NCI-H82 (cell line): ENCODE results near the gene MDFIC.

Experiments
- DNase-seq: peaks from one replicate; lab custom pipeline; 2025; lab: John Stamatoyannopoulos, UW

MDFIC gene

GRCh38 chr7:114928060-114928459 is 6.2 kb downstream of the MDFIC start:
- DNase-seq, result no peak

GRCh38 chr7:114929570-114929969 is 7.7 kb downstream of the MDFIC start:
- DNase-seq, result no peak

- no peak for DNase-seq
These were observed 8.3 kb downstream of the MDFIC start for GRCh38 chr7:114930107-114930661.

GRCh38 chr7:114930829-114931655 is 9.1 kb downstream of the MDFIC start:
- DNase-seq, result no peak

GRCh38 chr7:114931656-114932011 is 9.7 kb downstream of the MDFIC start:
- no peak for DNase-seq

- no peak for DNase-seq
These were observed 11.1 kb downstream of the MDFIC start for GRCh38 chr7:114932991-114933390.

- DNase-seq, result no peak
These were observed 11.8 kb downstream of the MDFIC start for GRCh38 chr7:114933658-114934057.

- no peak for DNase-seq
These were observed 12.2 kb downstream of the MDFIC start for GRCh38 chr7:114934086-114934485.

GRCh38 chr7:114934713-114935112 is 12.8 kb downstream of the MDFIC start:
- DNase-seq, result no peak

GRCh38 chr7:114936471-114936870 is 14.6 kb downstream of the MDFIC start:
- no peak for DNase-seq

GRCh38 chr7:114937446-114937845 is 15.6 kb downstream of the MDFIC start:
- DNase-seq, result peak; percentile 45

GRCh38 chr7:114938785-114939184 is 16.9 kb downstream of the MDFIC start:
- no peak for DNase-seq

- no peak for DNase-seq
These were observed 17.7 kb downstream of the MDFIC start for GRCh38 chr7:114939484-114940097.

GRCh38 chr7:114940220-114940619 is 18.3 kb downstream of the MDFIC start:
- DNase-seq, result no peak

GRCh38 chr7:114941692-114942091 is 19.8 kb downstream of the MDFIC start:
- DNase-seq, result no peak

- DNase-seq, result no peak
These were observed 20.7 kb downstream of the MDFIC start for GRCh38 chr7:114942446-114943175.

GRCh38 chr7:114943530-114943929 is 21.6 kb downstream of the MDFIC start:
- DNase-seq, result no peak

- no peak for DNase-seq
These were observed 22.3 kb downstream of the MDFIC start for GRCh38 chr7:114943953-114944744.

GRCh38 chr7:114944745-114945625 is 23.1 kb downstream of the MDFIC start:
- peak; percentile 8 for DNase-seq

- no peak for DNase-seq
These were observed 27.3 kb downstream of the MDFIC start for GRCh38 chr7:114949231-114949630.

GRCh38 chr7:114952296-114952695 is 30.4 kb downstream of the MDFIC start:
- DNase-seq, result no peak
